Nephron progenitor cell (in vitro differentiated cells): ENCODE data around the gene PGC.

Experiments
- DNase-seq: peaks from one replicate; pipeline ENCODE4 v3.0.0; 2021
- H3K27ac Mint-ChIP-seq: 2 replicates; pipeline ENCODE4 v1.8.0; 2021; ENCODE audit warnings: mild to moderate bottlenecking, moderate library complexity, mixed read lengths
- H3K27me3 Mint-ChIP-seq: 2 replicates; pipeline ENCODE4 v1.8.0; 2021; ENCODE audit warnings: mild to moderate bottlenecking, low read depth, mixed read lengths; ENCODE audit not compliant: poor library complexity
- H3K36me3 Mint-ChIP-seq: 2 replicates; pipeline ENCODE4 v1.8.0; 2021; ENCODE audit warnings: low read depth, mixed read lengths
- H3K4me1 Mint-ChIP-seq: 2 replicates; pipeline ENCODE4 v1.8.0; 2021; ENCODE audit warnings: mixed read lengths
- H3K4me3 Mint-ChIP-seq: 2 replicates; pipeline ENCODE4 v1.8.0; 2021; ENCODE audit warnings: mild to moderate bottlenecking, moderate library complexity, mixed read lengths
- H3K9me3 Mint-ChIP-seq: 2 replicates; pipeline ENCODE4 v1.8.0; 2021; ENCODE audit warnings: mild to moderate bottlenecking, moderate library complexity, mixed read lengths
- CTCF ChIP-seq: fragments of 200-600 bp; sonication (generic); IDR thresholded peaks from 2 replicates; pipeline ENCODE4 v1.5.0; 2021; ENCODE audit warnings: antibody characterized with exemption

PGC gene

DNA sequence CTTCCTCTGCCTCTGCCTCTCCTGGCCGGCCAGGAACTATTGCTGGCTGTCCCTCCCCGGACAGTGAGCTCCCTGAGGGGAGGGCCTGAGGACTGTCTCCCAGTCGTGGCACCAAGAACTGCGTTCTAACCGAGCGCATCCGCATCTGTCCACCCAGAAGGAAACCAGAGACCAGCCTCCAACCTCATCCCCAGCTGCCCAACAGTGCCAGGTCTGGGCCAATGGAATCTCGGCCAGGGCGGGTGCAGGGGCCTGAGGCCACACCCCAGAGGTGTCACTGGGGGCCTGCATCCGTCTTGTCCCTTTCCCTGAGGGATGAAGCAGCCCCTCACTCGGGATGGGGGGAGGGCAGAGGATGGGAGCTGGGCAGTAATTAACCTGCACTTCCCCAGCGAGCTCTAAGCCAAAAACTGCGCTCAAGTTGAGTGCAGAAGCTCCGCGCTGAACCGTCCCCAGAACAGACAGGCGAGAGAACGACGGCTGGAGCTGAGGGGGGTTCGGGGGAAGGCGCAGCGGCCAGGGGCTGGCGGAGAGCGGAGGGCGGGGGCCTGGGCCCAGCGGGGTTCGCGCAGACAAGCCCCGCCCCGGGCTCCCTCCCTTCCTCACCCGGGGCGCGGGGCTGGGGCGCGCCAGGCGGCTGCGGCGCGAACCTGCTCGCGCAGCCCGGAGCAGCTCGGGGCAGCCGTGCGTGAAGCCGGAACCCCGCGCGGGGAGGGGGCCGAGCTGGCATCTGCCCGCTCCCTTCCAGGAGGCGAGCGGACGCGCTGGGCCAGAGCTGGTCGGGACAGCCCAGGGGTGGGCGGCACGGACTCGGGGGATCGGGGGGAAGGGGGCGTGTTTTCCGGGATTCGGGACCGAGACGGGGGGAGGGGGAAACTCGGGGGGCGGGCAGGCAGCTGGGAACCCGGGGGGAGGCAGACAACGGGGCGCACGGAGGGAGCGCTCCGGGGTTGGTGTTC lies 13.2 kb downstream of the PGC start:
- peaks cover 26% of the 10 kb centered on the region for H3K4me1 Mint-ChIP-seq
- no peaks in the 10 kb centered on the region for H3K9me3 Mint-ChIP-seq
- peaks cover 21% of the 10 kb centered on the region for H3K27me3 Mint-ChIP-seq
- no peak for TF ChIP-seq CTCF
- DNase-seq = peak; percentile 85
- no peaks in the 10 kb centered on the region for H3K36me3 Mint-ChIP-seq
- H3K27ac Mint-ChIP-seq = peak overlapping the region; percentile 89
- peak overlapping the region; percentile 84 for H3K4me3 Mint-ChIP-seq

- DNase-seq = no peak
- no peak overlapping the region for H3K27ac Mint-ChIP-seq
- no peaks in the 10 kb centered on the region for H3K36me3 Mint-ChIP-seq
- H3K4me3 Mint-ChIP-seq = peak overlapping the region; percentile 84
- H3K4me1 Mint-ChIP-seq = peaks cover 26% of the 10 kb centered on the region
- H3K9me3 Mint-ChIP-seq = no peaks in the 10 kb centered on the region
- TF ChIP-seq CTCF = no peak
- peaks cover 24% of the 10 kb centered on the region for H3K27me3 Mint-ChIP-seq
Measured at GRCh38 chr6:41733360-41733706, 13.9 kb downstream of the PGC start.

DNA sequence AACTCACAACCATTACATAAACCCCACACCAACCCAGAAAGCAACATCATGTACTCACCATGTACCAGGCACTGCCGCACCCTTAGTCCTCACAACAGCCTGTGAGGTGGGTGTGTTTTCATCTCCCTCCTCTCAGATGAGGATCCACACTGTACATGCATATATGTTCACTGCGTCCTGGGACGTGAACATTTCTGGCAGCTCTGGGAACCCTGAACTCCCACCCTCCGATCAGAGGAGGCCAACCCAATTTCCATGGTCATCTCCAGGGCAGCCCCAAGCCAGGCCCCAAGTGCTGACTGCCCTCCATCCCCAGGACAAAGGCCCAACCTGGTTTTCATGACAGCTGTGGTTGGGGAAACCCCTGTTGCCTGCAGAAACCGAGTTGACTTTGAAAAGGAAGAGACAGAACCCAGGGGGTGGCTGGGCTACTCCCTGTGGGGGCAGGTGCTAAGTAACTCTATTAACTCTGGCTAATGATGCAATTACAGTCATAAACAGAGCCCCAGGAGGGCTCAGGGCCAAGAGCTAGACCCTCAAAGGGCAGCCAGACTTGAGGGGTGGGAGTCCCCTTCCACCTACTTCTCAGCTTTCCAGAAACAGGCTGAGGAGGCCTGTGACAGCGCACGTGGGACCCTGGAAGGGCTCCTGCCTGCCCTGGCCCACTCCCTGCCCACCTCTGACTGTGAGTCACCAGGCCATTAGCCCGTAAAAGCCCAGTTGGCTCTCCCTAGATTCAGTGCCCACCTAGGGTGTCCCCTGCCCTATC lies 14.4 kb downstream of the PGC start:
- peak overlapping the region; percentile 84 for H3K4me3 Mint-ChIP-seq
- DNase-seq = no peak
- H3K27ac Mint-ChIP-seq = no peak overlapping the region
- peaks cover 24% of the 10 kb centered on the region for H3K27me3 Mint-ChIP-seq
- peaks cover 26% of the 10 kb centered on the region for H3K4me1 Mint-ChIP-seq
- TF ChIP-seq CTCF = no peak
- H3K9me3 Mint-ChIP-seq = no peaks in the 10 kb centered on the region
- no peaks in the 10 kb centered on the region for H3K36me3 Mint-ChIP-seq

GRCh38 chr6:41732149-41732548 lies 15.0 kb downstream of the PGC start:
- peaks cover 26% of the 10 kb centered on the region for H3K4me1 Mint-ChIP-seq
- peak overlapping the region; percentile 1 for H3K4me3 Mint-ChIP-seq
- peaks cover 24% of the 10 kb centered on the region for H3K27me3 Mint-ChIP-seq
- no peak for TF ChIP-seq CTCF
- H3K36me3 Mint-ChIP-seq = no peaks in the 10 kb centered on the region
- H3K27ac Mint-ChIP-seq = no peak overlapping the region
- H3K9me3 Mint-ChIP-seq = no peaks in the 10 kb centered on the region
- no peak for DNase-seq

GRCh38 chr6:41731561-41732086 lies 15.6 kb downstream of the PGC start:
- Mint-ChIP-seq H3K27me3 (peaks cover 24% of the 10 kb centered on the region), H3K27ac (no peak overlapping the region), H3K4me1 (peaks cover 24% of the 10 kb centered on the region), H3K9me3 (no peaks in the 10 kb centered on the region), H3K4me3 (no peak overlapping the region), H3K36me3 (no peaks in the 10 kb centered on the region)
- no peak for DNase-seq
- no peak for TF ChIP-seq CTCF
